Nasal cavity respiratory epithelium epithelial cell of viscerocranial mucosa (primary cell): ENCODE measurements around the gene NXPE1. TPM values are rescaled to one million over a fixed set of nuclear protein-coding genes. Genes with fewer than 3 reads are reported as not detected.

ENCODE experiments used
- total RNA-seq: library from RNA; depleted of rRNA; stranded (reverse); fragments of >200 nt; gene quantifications from 2 replicates; pipeline ENCODE4 v1.2.3, GENCODE V29; 2014

NXPE1 gene
- not detected in 2 replicates for total RNA-seq

GRCh38 chr11:114559425-114560310 is at the start of gene NXPE1:
Gene NXPE1, minus strand, starts transcription at chr11:114559881. Its CDS starts 8,680 bp downstream, at chr11:114551201.

GRCh38 chr11:114595571-114595970 is 35.9 kb upstream of the NXPE1 start, which contains the start of gene NXPE4:
Gene NXPE4, minus strand, starts transcription at chr11:114595786. Its CDS starts 1,027 bp downstream, at chr11:114594759.

Other genes starting within 250 kb of the NXPE1 start
- 1.6 and 3.1 TPM in 2 replicates for gene C11orf71, start 159.4 kb downstream of the NXPE1 start, total RNA-seq
- 47.8 and 59.6 TPM in 2 replicates for gene RBM7, start 159.2 kb downstream of the NXPE1 start, total RNA-seq
- 112 and 124 TPM in 2 replicates for gene REXO2, start 120.4 kb downstream of the NXPE1 start, total RNA-seq
- not detected in 2 replicates for gene NXPE4, start 35.9 kb upstream of the NXPE1 start, total RNA-seq
- 0.07 TPM in 1 of 2 replicates, not detected in the other for gene NXPE2, start 118.6 kb upstream of the NXPE1 start, total RNA-seq